ENCODE results near the gene USP15.

USP15 gene

GRCh38 chr12:62371661-62372060 lies 111.5 kb downstream of the USP15 start:
- no peak for DNase-seq (ENCODE audit: low spot score)

- no peak for DNase-seq (ENCODE audit: low spot score)
Measured at GRCh38 chr12:62372134-62372533, 111.9 kb downstream of the USP15 start.

DNA sequence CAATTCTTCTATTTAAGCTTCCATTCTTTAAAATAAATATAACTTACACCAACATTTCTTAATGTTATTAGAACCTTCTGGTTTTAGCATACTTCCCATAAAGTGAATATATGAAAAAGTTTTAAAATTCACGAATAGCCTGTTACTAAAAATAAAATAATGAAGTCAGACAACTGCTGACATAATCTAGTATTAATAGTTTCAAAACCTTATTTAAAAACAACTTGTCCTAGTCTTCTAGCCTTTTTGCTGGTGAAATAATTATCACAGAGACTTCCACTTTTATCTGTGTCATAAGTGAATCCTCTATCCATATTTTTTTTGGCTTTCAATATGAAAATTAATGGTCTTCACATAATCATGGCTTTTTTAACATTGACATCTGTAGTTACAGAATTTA lies 112.6 kb downstream of the USP15 start:
- no peak for DNase-seq (ENCODE audit: low spot score)

DNA sequence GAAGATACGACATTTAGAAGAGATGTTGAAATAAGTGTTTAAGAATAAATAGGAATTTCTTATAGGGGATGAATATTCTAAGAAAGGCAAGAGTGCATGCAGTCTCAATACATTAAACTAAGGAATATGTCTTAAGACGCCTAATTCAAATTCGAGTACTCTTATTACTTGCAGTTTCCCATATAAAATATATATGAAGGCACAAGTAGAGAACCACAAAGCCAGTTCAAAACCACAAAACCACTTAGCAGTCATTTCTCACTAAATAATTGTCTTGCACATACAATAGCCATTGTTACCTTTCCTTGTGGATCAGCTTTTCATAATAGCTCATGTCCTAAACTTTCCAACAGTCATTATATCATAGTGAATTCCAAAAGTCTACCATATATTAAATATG lies 115.4 kb downstream of the USP15 start:
- no peak for DNase-seq (ENCODE audit: low spot score)

DNA sequence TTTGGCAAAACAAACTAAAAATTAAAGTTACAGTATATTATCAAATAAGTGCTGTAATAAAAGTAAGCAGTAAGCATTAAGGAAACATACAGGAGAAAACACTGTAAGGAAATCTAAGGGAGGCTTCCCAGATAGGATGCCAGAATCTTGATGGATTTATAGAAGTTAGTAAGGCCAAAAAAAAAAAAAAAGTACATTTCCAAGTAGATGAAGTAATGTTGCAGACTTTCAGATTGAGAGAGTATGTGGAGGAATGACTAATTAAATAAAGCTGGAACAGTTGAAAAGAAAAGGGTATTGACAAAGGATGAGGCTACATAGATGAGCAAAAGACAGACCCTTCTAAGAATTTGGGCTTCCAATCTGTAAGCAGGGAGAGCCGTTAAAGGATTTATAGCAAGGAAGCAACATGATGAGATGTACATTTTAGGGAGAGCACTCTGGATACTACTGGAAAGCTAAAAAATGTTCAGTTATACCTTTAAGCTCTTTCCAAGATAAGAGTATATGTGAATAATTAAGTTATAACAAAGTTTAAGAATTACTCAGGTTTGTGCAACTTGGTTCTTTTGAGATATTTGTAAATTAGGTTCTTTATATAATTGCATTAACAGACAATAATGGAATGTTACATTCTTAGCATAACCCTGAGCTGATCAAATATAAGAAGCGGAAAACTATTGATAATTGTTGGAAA lies 119.0 kb downstream of the USP15 start:
- peak; percentile 8 for DNase-seq (ENCODE audit: low spot score)

- no peak for DNase-seq (ENCODE audit: low spot score)
Measured at GRCh38 chr12:62379723-62380045, 119.5 kb downstream of the USP15 start.

DNA sequence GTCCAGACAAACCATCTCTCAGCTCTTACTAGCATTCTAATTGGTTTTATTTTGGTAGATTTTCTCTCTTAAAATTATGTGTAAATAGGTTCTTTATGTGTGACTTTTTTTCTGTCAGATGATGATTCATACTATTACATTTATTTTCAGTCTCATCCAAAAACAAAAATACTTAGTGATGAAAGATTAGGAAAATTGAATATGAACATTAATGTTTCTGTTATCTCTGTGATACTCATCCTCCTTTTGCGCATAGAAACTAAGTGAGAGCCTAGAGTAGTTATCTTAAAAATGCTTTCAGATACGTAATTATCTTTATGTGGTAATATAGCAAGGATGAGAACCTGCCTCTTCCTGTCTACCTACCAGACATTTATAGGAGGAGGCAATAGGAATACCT lies 122.3 kb downstream of the USP15 start:
- no peak for DNase-seq (ENCODE audit: low spot score)

GRCh38 chr12:62396750-62397149 lies 136.5 kb downstream of the USP15 start:
- no peak for DNase-seq (ENCODE audit: low spot score)

- no peak for DNase-seq (ENCODE audit: low spot score)
Measured at GRCh38 chr12:62400135-62400534, 139.9 kb downstream of the USP15 start.

DNA sequence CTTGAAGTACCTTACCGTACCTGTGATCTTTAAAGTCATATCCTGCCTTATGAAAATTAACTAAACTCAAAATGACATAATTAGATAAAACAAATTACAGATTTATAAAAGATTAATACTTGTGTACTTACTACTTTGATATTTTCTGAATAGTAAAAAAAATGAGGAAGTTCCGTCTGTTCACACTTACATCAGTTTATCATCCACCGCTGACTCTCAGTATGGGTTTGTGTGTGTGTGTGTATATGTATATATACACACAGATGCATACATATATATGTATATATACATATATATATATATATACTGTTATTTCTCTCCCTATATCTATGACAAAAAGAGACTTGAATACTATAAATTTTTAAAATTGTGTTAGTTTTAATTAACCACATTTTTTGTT lies 141.4 kb downstream of the USP15 start:
- DNase-seq (ENCODE audit: low spot score), result no peak

DNA sequence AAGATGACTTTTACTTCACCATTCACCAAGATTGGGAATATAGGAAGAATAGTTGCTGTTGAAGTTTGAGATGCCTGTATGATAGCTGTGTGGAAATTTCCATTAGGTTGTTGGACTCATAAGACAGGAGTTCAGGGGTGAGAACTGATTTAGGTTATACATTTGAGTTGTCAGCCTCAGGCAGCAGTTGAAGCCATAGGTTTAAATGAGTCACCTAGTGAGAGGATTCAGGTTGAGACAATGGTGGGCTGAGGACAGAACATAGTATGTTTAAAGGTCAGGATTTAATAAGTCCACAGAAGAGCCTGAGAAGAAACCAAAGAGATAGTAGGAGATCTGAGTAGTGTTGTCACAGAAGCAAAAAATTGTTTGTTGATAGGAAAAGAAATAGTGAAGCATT lies 142.8 kb downstream of the USP15 start:
- no peak for DNase-seq (ENCODE audit: low spot score)

GRCh38 chr12:62407587-62407986 lies 147.4 kb downstream of the USP15 start:
- DNase-seq (ENCODE audit: low spot score), result no peak

DNA sequence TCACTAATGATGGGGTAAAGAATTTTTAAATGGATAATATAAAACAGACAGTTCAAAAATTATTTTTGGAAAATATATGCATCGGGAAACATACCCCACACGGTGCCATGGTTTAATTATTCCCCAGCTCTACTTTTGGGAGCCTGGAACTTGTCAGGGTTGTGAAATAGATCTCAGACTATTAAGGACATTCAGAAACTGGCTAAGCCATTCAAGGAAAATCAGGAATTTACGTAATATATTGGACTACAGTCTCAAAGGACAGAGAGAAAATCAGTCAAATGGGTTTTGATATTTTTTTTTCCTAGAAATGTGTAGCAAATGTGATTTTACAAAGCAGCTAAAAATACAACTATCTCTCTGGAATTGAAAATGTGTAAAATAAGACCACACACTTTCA lies 148.9 kb downstream of the USP15 start:
- DNase-seq (ENCODE audit: low spot score), result no peak

GRCh38 chr12:62414180-62414579 lies 154.0 kb downstream of the USP15 start:
- DNase-seq (ENCODE audit: low spot score), result no peak

DNA sequence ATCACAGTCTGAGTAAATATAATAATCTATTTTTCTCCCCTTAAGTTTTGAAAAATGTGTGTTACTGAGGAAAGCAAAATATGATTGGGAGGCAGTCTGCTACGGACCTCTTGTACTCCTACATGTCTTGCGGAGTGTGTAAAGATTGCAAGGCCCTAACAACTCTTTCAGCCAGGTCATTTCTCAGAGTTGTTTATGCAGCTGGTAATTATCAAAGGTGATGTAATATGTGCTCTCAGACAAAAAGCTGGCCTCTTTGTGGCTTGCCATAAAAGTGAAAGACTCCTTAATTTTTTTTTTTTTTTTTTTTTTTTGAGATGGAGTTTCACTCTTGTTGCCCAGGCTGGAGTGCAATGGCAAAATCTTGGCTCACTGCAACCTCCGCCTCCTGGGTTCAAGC lies 165.9 kb downstream of the USP15 start:
- DNase-seq (ENCODE audit: low spot score), result no peak

GRCh38 chr12:62429457-62429856 lies 169.3 kb downstream of the USP15 start:
- no peak for DNase-seq (ENCODE audit: low spot score)

- DNase-seq (ENCODE audit: low spot score), result peak; percentile 12
Measured at GRCh38 chr12:62434494-62435302, 174.5 kb downstream of the USP15 start.

GRCh38 chr12:62435303-62436163 lies 175.3 kb downstream of the USP15 start:
- DNase-seq (ENCODE audit: low spot score), result peak; percentile 81

DNA sequence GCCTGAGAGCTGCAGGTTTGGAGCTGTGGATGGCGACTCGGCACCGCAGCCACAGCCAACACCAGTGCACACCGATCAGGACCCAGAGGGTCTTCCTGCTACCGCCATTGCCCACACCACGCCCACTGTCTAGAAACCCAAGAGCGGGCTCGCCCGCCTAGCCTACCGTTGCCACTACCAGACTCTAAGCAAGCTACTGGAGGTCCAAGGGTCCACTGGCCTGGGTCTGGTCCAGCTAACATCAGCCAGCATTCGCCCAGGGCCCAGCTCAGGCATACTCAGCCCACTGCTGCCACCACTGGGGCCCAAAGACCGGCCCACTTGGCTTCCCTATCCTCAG lies 175.9 kb downstream of the USP15 start:
- DNase-seq (ENCODE audit: low spot score), result no peak

- peak; percentile 54 for DNase-seq (ENCODE audit: low spot score)
Measured at GRCh38 chr12:62438098-62438692, 178.0 kb downstream of the USP15 start.

DNA sequence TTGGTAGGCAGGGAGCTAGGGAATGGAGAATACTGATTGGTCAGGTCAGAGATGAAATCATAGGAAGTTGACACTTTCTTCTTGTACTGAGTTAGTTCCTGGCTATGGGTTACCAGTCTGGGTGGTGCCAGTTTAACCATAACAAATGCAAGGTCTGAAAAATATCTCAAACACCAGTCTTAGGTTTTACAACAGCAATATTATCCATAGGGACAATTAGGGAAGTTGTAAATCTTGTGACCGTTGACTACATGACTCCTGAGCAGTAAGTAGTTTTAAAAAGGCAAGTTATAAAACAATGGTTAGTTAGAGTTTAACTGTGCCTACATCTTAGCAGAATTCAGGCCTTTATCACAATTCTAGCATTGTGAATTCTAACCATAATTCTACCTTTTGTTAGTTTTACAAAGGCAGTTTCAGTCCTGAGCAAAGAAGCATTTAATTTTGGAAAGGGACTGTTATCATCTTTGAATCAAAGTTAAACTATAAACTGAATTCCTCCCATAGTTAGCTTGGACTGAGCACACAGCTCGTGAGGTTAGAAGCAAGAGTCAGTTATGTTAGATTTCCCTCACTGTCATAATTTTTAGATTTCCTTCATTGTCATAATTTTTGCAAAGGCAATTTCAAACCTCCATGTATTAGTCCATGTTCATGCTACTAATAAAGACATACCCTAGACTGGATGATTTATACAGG lies 186.7 kb downstream of the USP15 start:
- no peak for DNase-seq (ENCODE audit: low spot score)

- DNase-seq (ENCODE audit: low spot score), result no peak
Measured at GRCh38 chr12:62448436-62448835, 188.2 kb downstream of the USP15 start.
